Lower lobe of right lung (tissue), 2 donors: ENCODE results near the gene OR5AU1. TPM values are rescaled to one million over a fixed set of nuclear protein-coding genes. Genes with fewer than 3 reads are reported as not detected.

ENCODE experiments used
- ATAC-seq, 2 donors: fragments of 200-7000 bp; cut with Tn5 transposase; one replicate each; pipeline ENCODE4 v1.9.1; 2020 to 2022; ENCODE audit warnings: mild to moderate bottlenecking in 2 of 2, moderate library complexity in 2 of 2
- DNase-seq: peaks from one replicate; pipeline ENCODE4 v3.0.0-alpha.2; 2020
- H3K27ac ChIP-seq: fragments of 200-600 bp; one replicate; pipeline ENCODE4 v1.8.0; 2022
- H3K27me3 ChIP-seq: fragments of 200-600 bp; one replicate; pipeline ENCODE4 v1.8.0; 2022; ENCODE audit warnings: low read depth
- H3K36me3 ChIP-seq: fragments of 200-600 bp; one replicate; pipeline ENCODE4 v1.8.0; 2022; ENCODE audit warnings: mild to moderate bottlenecking
- H3K4me1 ChIP-seq: fragments of 200-600 bp; one replicate; pipeline ENCODE4 v1.8.0; 2022
- H3K4me3 ChIP-seq: fragments of 200-600 bp; one replicate; pipeline ENCODE4 v1.8.0; 2022; ENCODE audit warnings: mild to moderate bottlenecking
- H3K9me3 ChIP-seq: fragments of 200-600 bp; one replicate; pipeline ENCODE4 v1.8.0; 2022
- intact Hi-C: fragments of 100-400 bp; cut with DNase I; formaldehyde crosslinking; loops from one replicate; pipeline ENCODE4 v1.11.0; 2022
- total RNA-seq: library from RNA; stranded (reverse); fragmentation: NEBNext Ultra II Directional; extraction: Animal tissue kit (Norgen Biotek cat#: 25700); gene quantifications from one replicate; pipeline ENCODE4 v1.2.1, GENCODE V29; 2021
- TF ChIP-seq, protein P1 (sequence below): fragments of 200-600 bp; IDR thresholded peaks from one replicate; pipeline ENCODE4 v1.8.0; 2022; ENCODE audit warnings: antibody characterized with exemption, mild to moderate bottlenecking
- donor health status: DM: no; HTN: yes; CAD: no; lungs with severe emphysema.

The OR5AU1 gene
- total RNA-seq, 1 donor from 2014 or later: not detected

DNA sequence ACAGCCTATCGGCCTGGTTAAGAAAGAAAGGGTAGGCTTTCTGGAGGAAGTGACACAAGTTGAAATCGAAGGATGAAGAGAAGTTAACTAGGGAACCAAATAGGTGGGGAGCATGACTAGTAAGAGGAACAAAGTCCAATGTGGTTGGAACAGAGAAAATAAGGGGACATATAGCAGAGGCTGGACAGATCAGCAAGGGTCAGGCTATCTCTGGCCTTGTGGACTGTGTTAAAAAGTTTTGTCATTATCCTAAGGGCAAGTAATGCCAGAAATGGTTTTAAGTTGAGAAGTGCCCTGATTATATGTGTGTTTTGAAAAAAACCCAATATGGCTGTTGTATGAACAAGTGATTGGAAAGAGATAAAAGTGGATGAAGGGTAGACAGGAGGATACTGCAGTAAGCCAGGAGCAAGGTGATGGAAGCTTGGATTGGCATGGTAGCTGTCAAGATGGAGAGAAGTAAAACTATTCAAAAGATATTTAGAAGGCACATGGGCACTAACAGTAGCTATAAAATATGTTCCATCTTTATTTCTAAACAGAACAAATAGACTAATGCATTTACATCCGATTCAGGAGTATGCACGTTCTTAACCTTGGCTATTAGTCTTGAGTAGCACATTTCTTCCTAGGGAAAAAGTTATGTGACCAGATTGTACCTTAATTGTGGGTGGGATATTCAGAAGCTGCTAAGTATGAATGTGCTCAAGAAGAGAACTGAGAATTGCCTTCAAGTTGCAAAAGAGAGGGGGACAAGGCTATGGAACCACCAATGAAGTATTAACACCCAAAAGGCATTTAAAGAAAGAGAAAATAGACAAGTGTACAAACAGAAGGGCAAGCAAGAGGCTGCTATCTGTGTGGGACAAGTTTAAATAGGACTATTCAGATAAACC, 46.8 kb upstream of the OR5AU1 start:
- TF ChIP-seq, protein P1, sequence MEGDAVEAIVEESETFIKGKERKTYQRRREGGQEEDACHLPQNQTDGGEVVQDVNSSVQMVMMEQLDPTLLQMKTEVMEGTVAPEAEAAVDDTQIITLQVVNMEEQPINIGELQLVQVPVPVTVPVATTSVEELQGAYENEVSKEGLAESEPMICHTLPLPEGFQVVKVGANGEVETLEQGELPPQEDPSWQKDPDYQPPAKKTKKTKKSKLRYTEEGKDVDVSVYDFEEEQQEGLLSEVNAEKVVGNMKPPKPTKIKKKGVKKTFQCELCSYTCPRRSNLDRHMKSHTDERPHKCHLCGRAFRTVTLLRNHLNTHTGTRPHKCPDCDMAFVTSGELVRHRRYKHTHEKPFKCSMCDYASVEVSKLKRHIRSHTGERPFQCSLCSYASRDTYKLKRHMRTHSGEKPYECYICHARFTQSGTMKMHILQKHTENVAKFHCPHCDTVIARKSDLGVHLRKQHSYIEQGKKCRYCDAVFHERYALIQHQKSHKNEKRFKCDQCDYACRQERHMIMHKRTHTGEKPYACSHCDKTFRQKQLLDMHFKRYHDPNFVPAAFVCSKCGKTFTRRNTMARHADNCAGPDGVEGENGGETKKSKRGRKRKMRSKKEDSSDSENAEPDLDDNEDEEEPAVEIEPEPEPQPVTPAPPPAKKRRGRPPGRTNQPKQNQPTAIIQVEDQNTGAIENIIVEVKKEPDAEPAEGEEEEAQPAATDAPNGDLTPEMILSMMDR: no peak
- H3K4me1 ChIP-seq: peaks cover 19% of the 10 kb centered on the region
- no peak overlapping the region for H3K27ac ChIP-seq
- no peak overlapping the region for H3K4me3 ChIP-seq
- H3K27me3 ChIP-seq: no peaks in the 10 kb centered on the region
- ATAC-seq: no peak
- intact Hi-C loops: no loop called here
- H3K36me3 ChIP-seq: peaks cover 15% of the 10 kb centered on the region
- no peak for DNase-seq
- H3K9me3 ChIP-seq: no peaks in the 10 kb centered on the region

DNA sequence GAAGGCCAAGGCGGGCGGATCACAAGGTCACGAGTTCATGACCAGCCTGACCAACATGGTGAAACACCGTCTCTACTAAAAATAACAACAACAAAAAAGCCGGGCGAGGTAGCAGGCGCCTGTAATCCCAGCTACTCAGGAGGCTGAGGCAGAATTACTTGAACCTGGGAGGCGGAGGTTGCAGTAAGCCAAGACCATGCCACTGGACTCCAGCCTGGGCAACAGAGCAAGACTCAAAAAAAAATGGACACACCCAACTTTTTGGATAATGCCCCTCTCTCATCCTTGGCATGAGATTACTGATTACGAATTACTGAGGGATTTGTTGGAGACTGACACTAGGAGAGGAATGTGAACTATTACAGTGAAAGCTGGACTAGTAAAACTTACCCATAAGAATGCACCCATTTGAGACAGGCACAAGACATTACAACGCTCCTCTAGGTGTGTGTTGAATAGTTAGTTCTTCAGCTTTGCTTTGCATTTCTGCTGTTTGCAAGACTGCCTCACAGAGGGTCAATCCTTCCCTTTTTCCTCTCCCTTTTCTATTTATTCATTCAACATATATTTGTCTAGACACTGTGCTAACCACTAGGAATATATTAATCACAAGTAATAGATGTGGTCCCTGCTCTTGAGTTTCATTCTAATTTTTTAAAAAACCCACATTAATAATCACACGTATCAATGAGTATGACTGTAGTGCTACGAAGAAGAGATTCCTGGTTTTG, 46.0 kb upstream of the OR5AU1 start:
- H3K4me1 ChIP-seq: peaks cover 17% of the 10 kb centered on the region
- peaks cover 7% of the 10 kb centered on the region for H3K36me3 ChIP-seq
- TF ChIP-seq, protein P1: no peak
- ATAC-seq (no peak), DNase-seq (no peak)
- H3K27ac ChIP-seq: no peak overlapping the region
- H3K27me3 ChIP-seq: no peaks in the 10 kb centered on the region
- intact Hi-C loops: no loop called here
- H3K4me3 ChIP-seq: no peak overlapping the region
- H3K9me3 ChIP-seq: no peaks in the 10 kb centered on the region

DNA sequence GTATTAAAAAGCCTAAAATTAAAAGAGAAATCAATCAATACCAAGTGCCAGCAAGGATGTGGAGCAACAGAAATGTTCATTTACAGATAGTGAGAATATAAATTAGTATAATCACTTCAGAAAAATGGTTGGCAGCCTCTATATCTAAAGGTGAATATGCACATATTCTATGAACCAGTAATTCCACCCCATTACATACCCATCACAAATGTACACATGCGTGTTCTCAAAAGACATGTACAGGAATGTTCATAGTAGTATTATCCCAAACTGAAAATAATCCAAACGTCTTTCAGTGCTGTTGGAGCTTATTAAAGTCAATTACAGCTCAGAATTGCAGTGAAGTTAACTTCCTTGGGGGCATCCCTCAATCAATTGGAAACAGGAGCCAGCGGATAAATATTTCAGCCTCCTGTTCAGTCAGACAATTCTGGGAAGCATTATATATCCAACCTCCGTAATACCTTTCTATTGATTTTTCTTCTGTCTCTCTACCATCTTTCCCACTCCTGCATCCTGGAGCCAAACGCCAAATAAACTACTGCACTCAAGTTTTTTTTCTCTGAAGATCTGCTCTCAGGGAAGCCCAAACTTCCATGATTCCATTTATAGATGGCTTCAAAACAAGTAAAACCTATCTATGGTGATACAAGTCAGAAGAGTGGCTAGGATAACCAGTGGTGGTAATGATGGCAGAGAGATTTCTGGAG, 45.0 kb upstream of the OR5AU1 start:
- TF ChIP-seq, protein P1: no peak
- Histone ChIP-seq H3K4me1 (peaks cover 7% of the 10 kb centered on the region), H3K27ac (no peak overlapping the region), H3K4me3 (no peak overlapping the region), H3K9me3 (no peaks in the 10 kb centered on the region), H3K27me3 (no peaks in the 10 kb centered on the region), H3K36me3 (no peaks in the 10 kb centered on the region)
- no peak for ATAC-seq
- DNase-seq: no peak
- intact Hi-C loops: no loop called here

DNA sequence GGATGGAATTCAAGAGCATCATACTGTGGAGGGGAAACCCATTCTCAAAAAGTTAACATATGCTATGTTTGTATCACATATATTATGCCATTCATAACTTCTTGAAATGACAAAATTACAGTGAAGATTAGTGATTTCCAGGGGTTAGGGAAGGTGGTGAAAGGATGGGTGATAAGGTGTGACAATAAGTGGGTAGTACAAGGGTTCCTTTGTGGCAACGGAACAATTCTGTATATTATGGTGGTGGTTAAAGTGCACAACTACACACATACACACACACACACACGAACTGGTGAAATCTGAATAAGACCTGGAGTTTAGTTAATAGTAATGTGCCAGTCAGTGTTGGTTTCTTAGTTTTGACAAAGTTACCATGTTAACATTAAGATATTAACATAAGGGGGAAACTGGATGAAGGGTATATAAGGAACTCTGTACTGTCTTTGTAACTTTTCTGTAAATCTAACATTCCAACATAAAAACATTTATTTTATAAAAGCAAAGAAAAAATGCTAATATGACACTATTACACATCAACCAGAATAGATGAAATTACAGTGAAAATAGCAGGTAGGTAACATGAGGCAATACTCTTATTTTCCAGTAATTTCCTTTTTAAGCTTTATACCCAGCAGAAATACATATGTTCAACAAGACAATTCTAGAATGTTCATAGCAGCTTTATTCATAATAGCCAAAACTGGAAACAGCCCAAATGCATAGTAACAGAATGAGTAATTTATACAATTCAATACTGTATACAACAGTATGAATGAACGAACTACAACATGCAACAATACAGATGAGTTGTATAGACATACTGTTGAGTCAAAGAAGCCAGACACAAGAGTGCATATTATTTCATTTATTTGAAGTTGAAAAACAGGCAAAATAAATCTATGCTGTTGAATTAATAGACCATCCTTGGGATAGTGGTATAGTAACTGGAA, 44.0 kb upstream of the OR5AU1 start:
- ATAC-seq (no peak), DNase-seq (no peak)
- H3K4me1 ChIP-seq: peaks cover 7% of the 10 kb centered on the region
- intact Hi-C loops: no loop called here
- H3K9me3 ChIP-seq: no peaks in the 10 kb centered on the region
- no peaks in the 10 kb centered on the region for H3K27me3 ChIP-seq
- H3K4me3 ChIP-seq: no peak overlapping the region
- TF ChIP-seq, protein P1: no peak
- no peak overlapping the region for H3K27ac ChIP-seq
- H3K36me3 ChIP-seq: no peaks in the 10 kb centered on the region
